ENCODE data around the gene EDA. TPM values are rescaled to one million over a fixed set of nuclear protein-coding genes. Genes with fewer than 3 reads are reported as not detected.

EDA gene
- polyA plus RNA-seq, 6 donors from 2014 or later = not detected

- no peak for DNase-seq
- Mint-ChIP-seq H3K4me3 (no peak overlapping the region), H3K4me1 (no peaks in the 10 kb centered on the region), H3K27ac (no peak overlapping the region), H3K36me3 (no peaks in the 10 kb centered on the region), H3K27me3 (peaks cover 0 to 36% (median 6%) of the 10 kb centered on the region in 3 donors), H3K9me3 (no peaks in the 10 kb centered on the region)
- no peak for ATAC-seq (ENCODE audit: low read depth in 2 of 2)
Measured at GRCh38 chrX:70026112-70026850, 410.4 kb downstream of the EDA start.

- H3K4me1 Mint-ChIP-seq = no peaks in the 10 kb centered on the region
- H3K36me3 Mint-ChIP-seq = no peaks in the 10 kb centered on the region
- no peak overlapping the region for H3K4me3 Mint-ChIP-seq
- DNase-seq (no peak), ATAC-seq (ENCODE audit: low read depth in 2 of 2) (no peak)
- no peak overlapping the region for H3K27ac Mint-ChIP-seq
- H3K27me3 Mint-ChIP-seq = peaks cover 0 to 36% (median 6%) of the 10 kb centered on the region in 3 donors
- H3K9me3 Mint-ChIP-seq = no peaks in the 10 kb centered on the region
Measured at GRCh38 chrX:70026851-70027200, 410.9 kb downstream of the EDA start.

- DNase-seq (no peak), ATAC-seq (ENCODE audit: low read depth in 2 of 2) (no peak)
- no peaks in the 10 kb centered on the region for H3K36me3 Mint-ChIP-seq
- peaks cover 0 to 36% (median 6%) of the 10 kb centered on the region in 3 donors for H3K27me3 Mint-ChIP-seq
- H3K27ac Mint-ChIP-seq = no peak overlapping the region
- peaks cover 0 to 3% (median 0%) of the 10 kb centered on the region in 3 donors for H3K4me1 Mint-ChIP-seq
- H3K4me3 Mint-ChIP-seq = no peak overlapping the region
- H3K9me3 Mint-ChIP-seq = peaks cover 0 to 1% (median 0%) of the 10 kb centered on the region in 7 donors
Measured at GRCh38 chrX:70029863-70030262, 413.9 kb downstream of the EDA start.

GRCh38 chrX:70030301-70030767 is 414.4 kb downstream of the EDA start:
- H3K27ac Mint-ChIP-seq = no peak overlapping the region
- H3K4me3 Mint-ChIP-seq = no peak overlapping the region
- ATAC-seq (ENCODE audit: low read depth in 2 of 2) (no peak), DNase-seq (peak; percentile 1)
- peaks cover 0 to 35% (median 6%) of the 10 kb centered on the region in 3 donors for H3K27me3 Mint-ChIP-seq
- H3K9me3 Mint-ChIP-seq = peaks cover 0 to 1% (median 0%) of the 10 kb centered on the region in 7 donors
- no peaks in the 10 kb centered on the region for H3K36me3 Mint-ChIP-seq
- peaks cover 0 to 3% (median 0%) of the 10 kb centered on the region in 3 donors for H3K4me1 Mint-ChIP-seq

- H3K9me3 Mint-ChIP-seq = peaks cover 0 to 1% (median 0%) of the 10 kb centered on the region in 7 donors
- DNase-seq = no peak
- H3K36me3 Mint-ChIP-seq = no peaks in the 10 kb centered on the region
- ATAC-seq (ENCODE audit: low read depth in 2 of 2) = no peak
- H3K4me1 Mint-ChIP-seq = peaks cover 0 to 3% (median 0%) of the 10 kb centered on the region in 3 donors
- peaks cover 0 to 15% (median 0%) of the 10 kb centered on the region in 3 donors for H3K27me3 Mint-ChIP-seq
- no peak overlapping the region for H3K4me3 Mint-ChIP-seq
- H3K27ac Mint-ChIP-seq = no peak overlapping the region
Measured at GRCh38 chrX:70032792-70033191, 416.9 kb downstream of the EDA start.

GRCh38 chrX:70033348-70034051 is 417.6 kb downstream of the EDA start:
- DNase-seq = no peak
- Mint-ChIP-seq H3K27me3 (peaks cover 0 to 15% (median 0%) of the 10 kb centered on the region in 3 donors), H3K27ac (no peak overlapping the region), H3K4me3 (no peak overlapping the region), H3K36me3 (no peaks in the 10 kb centered on the region), H3K9me3 (peaks cover 0 to 1% (median 0%) of the 10 kb centered on the region in 7 donors), H3K4me1 (peaks cover 0 to 3% (median 0%) of the 10 kb centered on the region in 3 donors)
- ATAC-seq (ENCODE audit: low read depth in 2 of 2) = no peak

GRCh38 chrX:70034646-70035045 is 418.7 kb downstream of the EDA start:
- H3K27me3 Mint-ChIP-seq = peaks cover 0 to 15% (median 0%) of the 10 kb centered on the region in 3 donors
- H3K36me3 Mint-ChIP-seq = no peaks in the 10 kb centered on the region
- ATAC-seq (ENCODE audit: low read depth in 2 of 2) (no peak), DNase-seq (no peak)
- H3K4me1 Mint-ChIP-seq = peaks cover 0 to 3% (median 0%) of the 10 kb centered on the region in 3 donors
- H3K27ac Mint-ChIP-seq = no peak overlapping the region
- H3K4me3 Mint-ChIP-seq = no peak overlapping the region
- peaks cover 0 to 1% (median 0%) of the 10 kb centered on the region in 7 donors for H3K9me3 Mint-ChIP-seq

GRCh38 chrX:70038515-70038914 is 422.6 kb downstream of the EDA start:
- peaks cover 0 to 3% (median 0%) of the 10 kb centered on the region in 7 donors for H3K9me3 Mint-ChIP-seq
- ATAC-seq (ENCODE audit: low read depth in 2 of 2) = no peak
- H3K27ac Mint-ChIP-seq = no peak overlapping the region
- peaks cover 0 to 17% (median 0%) of the 10 kb centered on the region in 3 donors for H3K27me3 Mint-ChIP-seq
- DNase-seq = no peak
- H3K4me3 Mint-ChIP-seq = no peak overlapping the region
- no peaks in the 10 kb centered on the region for H3K36me3 Mint-ChIP-seq
- H3K4me1 Mint-ChIP-seq = no peaks in the 10 kb centered on the region

GRCh38 chrX:70038951-70039350 is 423.0 kb downstream of the EDA start:
- DNase-seq (no peak), ATAC-seq (ENCODE audit: low read depth in 2 of 2) (no peak)
- peaks cover 0 to 3% (median 0%) of the 10 kb centered on the region in 7 donors for H3K9me3 Mint-ChIP-seq
- peaks cover 0 to 17% (median 0%) of the 10 kb centered on the region in 3 donors for H3K27me3 Mint-ChIP-seq
- H3K36me3 Mint-ChIP-seq = no peaks in the 10 kb centered on the region
- no peak overlapping the region for H3K4me3 Mint-ChIP-seq
- H3K4me1 Mint-ChIP-seq = no peaks in the 10 kb centered on the region
- H3K27ac Mint-ChIP-seq = no peak overlapping the region

GRCh38 chrX:70039758-70040157 is 423.8 kb downstream of the EDA start:
- Mint-ChIP-seq H3K9me3 (peaks cover 0 to 1% (median 0%) of the 10 kb centered on the region in 7 donors), H3K4me3 (no peak overlapping the region), H3K4me1 (no peaks in the 10 kb centered on the region), H3K27ac (no peak overlapping the region), H3K27me3 (peaks cover 0 to 23% (median 0%) of the 10 kb centered on the region in 3 donors), H3K36me3 (no peaks in the 10 kb centered on the region)
- ATAC-seq (ENCODE audit: low read depth in 2 of 2) (no peak), DNase-seq (no peak)

GRCh38 chrX:70041993-70042392 is 426.1 kb downstream of the EDA start:
- no peak for ATAC-seq (ENCODE audit: low read depth in 2 of 2)
- Mint-ChIP-seq H3K4me3 (no peak overlapping the region), H3K9me3 (peaks cover 0 to 1% (median 0%) of the 10 kb centered on the region in 7 donors), H3K27me3 (peaks cover 0 to 24% (median 0%) of the 10 kb centered on the region in 3 donors), H3K36me3 (no peaks in the 10 kb centered on the region), H3K4me1 (no peaks in the 10 kb centered on the region), H3K27ac (no peak overlapping the region)
- no peak for DNase-seq

GRCh38 chrX:70042399-70043371 is 426.8 kb downstream of the EDA start:
- Mint-ChIP-seq H3K9me3 (peaks cover 0 to 1% (median 0%) of the 10 kb centered on the region in 7 donors), H3K4me1 (no peaks in the 10 kb centered on the region), H3K4me3 (no peak overlapping the region), H3K27ac (no peak overlapping the region), H3K27me3 (peaks cover 0 to 24% (median 0%) of the 10 kb centered on the region in 3 donors), H3K36me3 (no peaks in the 10 kb centered on the region)
- no peak for ATAC-seq (ENCODE audit: low read depth in 2 of 2)
- no peak for DNase-seq

GRCh38 chrX:70043685-70044084 is 427.8 kb downstream of the EDA start:
- ATAC-seq (ENCODE audit: low read depth in 2 of 2) (no peak), DNase-seq (no peak)
- Mint-ChIP-seq H3K27ac (no peak overlapping the region), H3K27me3 (peaks cover 0 to 34% (median 0%) of the 10 kb centered on the region in 3 donors), H3K4me1 (no peaks in the 10 kb centered on the region), H3K9me3 (peaks cover 0 to 1% (median 0%) of the 10 kb centered on the region in 7 donors), H3K36me3 (no peaks in the 10 kb centered on the region), H3K4me3 (no peak overlapping the region)
